K562 (cell line): Measurements from ENCODE around the gene SLC36A2. TPM values are rescaled to one million over a fixed set of nuclear protein-coding genes. Genes with fewer than 3 reads are reported as not detected.

Source experiments
- polyA plus RNA-seq, 8 experiments: library from polyadenylated mRNA; depleted of rRNA in 4 of 8; stranded (reverse) in 5 of 8; unstranded in 3 of 8; fragments of >200 nt; fragmentation: Nextera tagmentation in 2 of 8; fragmentation: Illumina TruSeq in 1 of 8; extraction: Ambion mirVana in 2 of 8; extraction: Trizol in 1 of 8; gene quantifications; 2 replicates each; pipeline versions ENCODE4 v1.2.1 to v1.2.3, GENCODE V29; 2011 to 2014; ENCODE audit warnings: inconsistent platforms in 1 of 8, missing spikeins in 1 of 8
- total RNA-seq, 7 experiments: library from RNA; depleted of rRNA in 6 of 7; stranded (reverse); fragments of >200 nt in 6 of 7; fragmentation: Illumina TruSeq in 2 of 7; extraction: Trizol in 2 of 7; gene quantifications; 2 replicates each; pipeline versions ENCODE4 v1.2.1 to v1.2.3, GENCODE V29; 2011 to 2021; ENCODE audit warnings: low replicate concordance in 1 of 7

SLC36A2 gene
- total and polyA plus RNA-seq, 9 of the 15 experiments (the other 6 are each of a cell fraction or from before 2014, with no cell fraction given): not detected

Other genes with a start within 250 kb of the SLC36A2 start
- 8.1 and 11.8 TPM in 2 replicates for gene ANXA6, start 189.8 kb downstream of the SLC36A2 start, total RNA-seq (2014; rRNA removed)
- 7.8 and 9.6 TPM in 2 replicates for gene ANXA6, start 189.8 kb downstream of the SLC36A2 start, total RNA-seq (2014; rRNA removed; fragmentation: Illumina TruSeq; extraction: Trizol)
- gene ANXA6, start 189.8 kb downstream of the SLC36A2 start, total RNA-seq (2015; rRNA removed; fragmentation: Illumina TruSeq; extraction: Trizol): 12.0 and 13.2 TPM in 2 replicates
- 11.6 and 12.0 TPM in 2 replicates for gene ANXA6, start 189.8 kb downstream of the SLC36A2 start, total RNA-seq (2021)
- gene ANXA6, start 189.8 kb downstream of the SLC36A2 start, polyA plus RNA-seq (2011; rRNA removed): 8.1 and 27.2 TPM in 2 replicates
- gene ANXA6, start 189.8 kb downstream of the SLC36A2 start, polyA plus RNA-seq (2014; fragmentation: Illumina TruSeq; extraction: Trizol): 10.1 and 10.4 TPM in 2 replicates
- 1 to 10 TPM in 1 of 2 experiments, under 1 TPM in 1; 0.70 to 1.9 TPM for gene ANXA6, start 189.8 kb downstream of the SLC36A2 start, polyA plus RNA-seq (2014; fragmentation: Nextera tagmentation; extraction: Ambion mirVana)
- gene ANXA6, start 189.8 kb downstream of the SLC36A2 start, polyA plus RNA-seq (2014; rRNA removed): 8.3 and 8.8 TPM in 2 replicates
- 8.0 and 10.7 TPM in 2 replicates for gene CCDC69, start 123.5 kb downstream of the SLC36A2 start, total RNA-seq (2014; rRNA removed)
- gene CCDC69, start 123.5 kb downstream of the SLC36A2 start, total RNA-seq (2014; rRNA removed; fragmentation: Illumina TruSeq; extraction: Trizol): 7.2 and 7.3 TPM in 2 replicates
- gene CCDC69, start 123.5 kb downstream of the SLC36A2 start, total RNA-seq (2015; rRNA removed; fragmentation: Illumina TruSeq; extraction: Trizol): 10.4 and 10.6 TPM in 2 replicates
- gene CCDC69, start 123.5 kb downstream of the SLC36A2 start, total RNA-seq (2021): 7.5 and 7.6 TPM in 2 replicates
- 11.5 and 12.2 TPM in 2 replicates for gene CCDC69, start 123.5 kb downstream of the SLC36A2 start, polyA plus RNA-seq (2011; rRNA removed)
- gene CCDC69, start 123.5 kb downstream of the SLC36A2 start, polyA plus RNA-seq (2014; fragmentation: Illumina TruSeq; extraction: Trizol): 9.6 and 11.1 TPM in 2 replicates
- gene CCDC69, start 123.5 kb downstream of the SLC36A2 start, polyA plus RNA-seq (2014; fragmentation: Nextera tagmentation; extraction: Ambion mirVana): 1 to 10 TPM in 1 of 2 experiments, under 1 TPM in 1; 0.65 to 1.5 TPM
- gene CCDC69, start 123.5 kb downstream of the SLC36A2 start, polyA plus RNA-seq (2014; rRNA removed): 6.6 and 7.2 TPM in 2 replicates
- 9.9 and 12.4 TPM in 2 replicates for gene GM2A, start 94.4 kb downstream of the SLC36A2 start, total RNA-seq (2014; rRNA removed)
- gene GM2A, start 94.4 kb downstream of the SLC36A2 start, total RNA-seq (2014; rRNA removed; fragmentation: Illumina TruSeq; extraction: Trizol): 11.9 and 12.3 TPM in 2 replicates
- gene GM2A, start 94.4 kb downstream of the SLC36A2 start, total RNA-seq (2015; rRNA removed; fragmentation: Illumina TruSeq; extraction: Trizol): 34.0 and 36.0 TPM in 2 replicates
- 13.2 and 14.4 TPM in 2 replicates for gene GM2A, start 94.4 kb downstream of the SLC36A2 start, total RNA-seq (2021)
- gene GM2A, start 94.4 kb downstream of the SLC36A2 start, polyA plus RNA-seq (2011; rRNA removed): 5.8 and 9.1 TPM in 2 replicates
- 10.6 and 11.1 TPM in 2 replicates for gene GM2A, start 94.4 kb downstream of the SLC36A2 start, polyA plus RNA-seq (2014; fragmentation: Illumina TruSeq; extraction: Trizol)
- gene GM2A, start 94.4 kb downstream of the SLC36A2 start, polyA plus RNA-seq (2014; fragmentation: Nextera tagmentation; extraction: Ambion mirVana): 1 to 10 TPM; 7.1 to 10.0 TPM
- gene GM2A, start 94.4 kb downstream of the SLC36A2 start, polyA plus RNA-seq (2014; rRNA removed): 7.3 TPM in 2 replicates
- not detected in 2 replicates for gene SLC36A3, start 43.8 kb downstream of the SLC36A2 start, total RNA-seq (2014; rRNA removed)
- gene SLC36A3, start 43.8 kb downstream of the SLC36A2 start, total RNA-seq (2014; rRNA removed; fragmentation: Illumina TruSeq; extraction: Trizol): not detected in 2 replicates
- not detected in 2 replicates for gene SLC36A3, start 43.8 kb downstream of the SLC36A2 start, total RNA-seq (2015; rRNA removed; fragmentation: Illumina TruSeq; extraction: Trizol)
- not detected in 2 replicates for gene SLC36A3, start 43.8 kb downstream of the SLC36A2 start, total RNA-seq (2021)
- gene SLC36A3, start 43.8 kb downstream of the SLC36A2 start, polyA plus RNA-seq (2011; rRNA removed): not detected in 2 replicates
- gene SLC36A3, start 43.8 kb downstream of the SLC36A2 start, polyA plus RNA-seq (2014; fragmentation: Illumina TruSeq; extraction: Trizol): not detected in 2 replicates
- not detected for gene SLC36A3, start 43.8 kb downstream of the SLC36A2 start, polyA plus RNA-seq (2014; fragmentation: Nextera tagmentation; extraction: Ambion mirVana)
- not detected in 2 replicates for gene SLC36A3, start 43.8 kb downstream of the SLC36A2 start, polyA plus RNA-seq (2014; rRNA removed)
- 2.7 and 4.1 TPM in 2 replicates for gene SLC36A1, start 100.0 kb upstream of the SLC36A2 start, total RNA-seq (2014; rRNA removed)
- 4.6 and 4.9 TPM in 2 replicates for gene SLC36A1, start 100.0 kb upstream of the SLC36A2 start, total RNA-seq (2014; rRNA removed; fragmentation: Illumina TruSeq; extraction: Trizol)
- gene SLC36A1, start 100.0 kb upstream of the SLC36A2 start, total RNA-seq (2015; rRNA removed; fragmentation: Illumina TruSeq; extraction: Trizol): 3.6 and 4.1 TPM in 2 replicates
- gene SLC36A1, start 100.0 kb upstream of the SLC36A2 start, total RNA-seq (2021): 7.4 and 8.4 TPM in 2 replicates
- gene SLC36A1, start 100.0 kb upstream of the SLC36A2 start, polyA plus RNA-seq (2011; rRNA removed): 8.4 and 12.2 TPM in 2 replicates
- 6.8 and 7.2 TPM in 2 replicates for gene SLC36A1, start 100.0 kb upstream of the SLC36A2 start, polyA plus RNA-seq (2014; fragmentation: Illumina TruSeq; extraction: Trizol)
- 1 to 10 TPM; 1.6 to 1.7 TPM for gene SLC36A1, start 100.0 kb upstream of the SLC36A2 start, polyA plus RNA-seq (2014; fragmentation: Nextera tagmentation; extraction: Ambion mirVana)
- gene SLC36A1, start 100.0 kb upstream of the SLC36A2 start, polyA plus RNA-seq (2014; rRNA removed): 5.6 and 5.9 TPM in 2 replicates
- gene FAT2, start 243.8 kb upstream of the SLC36A2 start, total RNA-seq (2014; rRNA removed): not detected in 2 replicates
- not detected in 2 replicates for gene FAT2, start 243.8 kb upstream of the SLC36A2 start, total RNA-seq (2014; rRNA removed; fragmentation: Illumina TruSeq; extraction: Trizol)
- not detected in 2 replicates for gene FAT2, start 243.8 kb upstream of the SLC36A2 start, total RNA-seq (2015; rRNA removed; fragmentation: Illumina TruSeq; extraction: Trizol)
- not detected in 2 replicates for gene FAT2, start 243.8 kb upstream of the SLC36A2 start, total RNA-seq (2021)
- not detected in 2 replicates for gene FAT2, start 243.8 kb upstream of the SLC36A2 start, polyA plus RNA-seq (2011; rRNA removed)
- gene FAT2, start 243.8 kb upstream of the SLC36A2 start, polyA plus RNA-seq (2014; fragmentation: Illumina TruSeq; extraction: Trizol): not detected in 2 replicates
- gene FAT2, start 243.8 kb upstream of the SLC36A2 start, polyA plus RNA-seq (2014; fragmentation: Nextera tagmentation; extraction: Ambion mirVana): not detected
- gene FAT2, start 243.8 kb upstream of the SLC36A2 start, polyA plus RNA-seq (2014; rRNA removed): not detected in 2 replicates